Psoas muscle (tissue), 8 donors: ENCODE data around the gene RILP. TPM values are rescaled to one million over a fixed set of nuclear protein-coding genes. Genes with fewer than 3 reads are reported as not detected.
A peak's percentile ranks its signal among the peaks of the same experiment; 100 is the strongest.

Experiments
- ATAC-seq, 4 donors: fragments of 200-7000 bp; cut with Tn5 transposase; one replicate each; pipeline ENCODE4 v1.9.1; 2020; ENCODE audit warnings: moderate library complexity in 3 of 4, mild to moderate bottlenecking in 2 of 4
- DNase-seq, 2 donors: peaks; one replicate each; pipeline ENCODE4 v3.0.0-alpha.2; 2020
- H3K27ac ChIP-seq: fragments of 200-600 bp; one replicate; pipeline ENCODE4 v1.8.0; 2022
- H3K27me3 ChIP-seq, 3 donors: fragments of 200-600 bp in 1 of 3; one replicate each; pipeline versions ENCODE4 v1.6.1 to v1.8.0; 2013 to 2022; ENCODE audit warnings: low read length in 2 of 3, mild to moderate bottlenecking in 2 of 3, moderate library complexity in 1 of 3; ENCODE audit not compliant: insufficient read depth in 3 of 3
- H3K36me3 ChIP-seq, 2 donors: fragments of 200-600 bp in 1 of 2; one replicate each; pipeline versions ENCODE4 v1.6.1 to v1.8.0; 2013 to 2022; ENCODE audit warnings: low read depth in 1 of 2, mild to moderate bottlenecking in 1 of 2, moderate library complexity in 1 of 2; ENCODE audit not compliant: insufficient read depth in 1 of 2
- H3K4me1 ChIP-seq: fragments of 200-600 bp; one replicate; pipeline ENCODE4 v1.8.0; 2022
- H3K4me3 ChIP-seq: fragments of 200-600 bp; one replicate; pipeline ENCODE4 v1.8.0; 2022; ENCODE audit warnings: mild to moderate bottlenecking
- H3K9me3 ChIP-seq: fragments of 200-600 bp; one replicate; pipeline ENCODE4 v1.8.0; 2022
- CTCF ChIP-seq: fragments of 200-600 bp; IDR thresholded peaks from one replicate; pipeline ENCODE4 v1.8.0; 2022; ENCODE audit warnings: antibody characterized with exemption
- WGBS, 3 donors: extraction: QIAGEN DNeasy Blood & Tissue Kit; methylation state at CpG; one replicate each; pipeline versions ENCODE4 v1.1.6 to v1.1.7; 2013; 5-methylcytosine and 5-hydroxymethylcytosine counted together
- intact Hi-C, 2 donors: fragments of 100-400 bp; cut with DNase I; formaldehyde crosslinking; loops; one replicate each; pipeline versions ENCODE4 v1.11.0 to v1.14.2; 2022
- polyA plus RNA-seq, 3 donors: library from polyadenylated mRNA; stranded (reverse); fragments of 200-250 nt; gene quantifications; one replicate each; pipeline ENCODE4 v1.2.3, GENCODE V29; 2013
- total RNA-seq, 4 donors: library from RNA; stranded (reverse); fragmentation: NEBNext Ultra II Directional in 2 of 4; extraction: Animal tissue kit (Norgen Biotek cat#: 25700) in 2 of 4; gene quantifications; one replicate each; pipeline versions ENCODE4 v1.2.1 to v1.2.4, GENCODE V29; 2021 to 2023
- donor health status: healthy with polysubstance abuse.
- donor health status: DM: no; HTN: no; CAD: no; lungs with moderate emphysema.
- donor health status: Bipolar disorder and iron deficiency.
- donor health status: healthy.
- donor health status: DM: yes; HTN: yes; CAD: no.
- donor health status: DM: no; HTN: no; CAD: no.
- donor health status: DM: no; HTN: no; CAD: no.
- donor health status: DM: yes; HTN: yes; CAD: no.

The RILP gene
- total and polyA plus RNA-seq, 7 donors: 23.3 to 49.9 (median 29.9) TPM

- peak overlapping the region; percentile 30 for H3K27ac ChIP-seq
- peaks cover 5% of the 10 kb centered on the region for H3K4me1 ChIP-seq
- H3K9me3 ChIP-seq: no peaks in the 10 kb centered on the region
- H3K36me3 ChIP-seq: peaks cover 0 to 43% of the 10 kb centered on the region in 2 donors
- TF ChIP-seq CTCF: no peak
- 63 to 69% (median 63%) methylated on average over 20 of the region's 20 CpGs for WGBS, 3 donors
- ATAC-seq (peak; percentile 50 to 76 (median 70)), DNase-seq (peak in 1 of 2 donors; percentile 50)
- no peaks in the 10 kb centered on the region for H3K27me3 ChIP-seq
- H3K4me3 ChIP-seq: no peak overlapping the region
- intact Hi-C loops: no loop called here
Measured at GRCh38 chr17:1617620-1618174, 32.0 kb downstream of the RILP start.

- no peak for TF ChIP-seq CTCF
- 82 to 86% (median 83%) methylated on average over 13 of the region's 13 CpGs for WGBS, 3 donors
- H3K4me1 ChIP-seq: peaks cover 5% of the 10 kb centered on the region
- no peak for ATAC-seq
- H3K36me3 ChIP-seq: peaks cover 0 to 48% of the 10 kb centered on the region in 2 donors
- no peak overlapping the region for H3K4me3 ChIP-seq
- intact Hi-C loops: no loop called here
- no peaks in the 10 kb centered on the region for H3K9me3 ChIP-seq
- no peaks in the 10 kb centered on the region for H3K27me3 ChIP-seq
- no peak overlapping the region for H3K27ac ChIP-seq
- no peak for DNase-seq
Measured at GRCh38 chr17:1616101-1616500, 33.6 kb downstream of the RILP start.

DNA sequence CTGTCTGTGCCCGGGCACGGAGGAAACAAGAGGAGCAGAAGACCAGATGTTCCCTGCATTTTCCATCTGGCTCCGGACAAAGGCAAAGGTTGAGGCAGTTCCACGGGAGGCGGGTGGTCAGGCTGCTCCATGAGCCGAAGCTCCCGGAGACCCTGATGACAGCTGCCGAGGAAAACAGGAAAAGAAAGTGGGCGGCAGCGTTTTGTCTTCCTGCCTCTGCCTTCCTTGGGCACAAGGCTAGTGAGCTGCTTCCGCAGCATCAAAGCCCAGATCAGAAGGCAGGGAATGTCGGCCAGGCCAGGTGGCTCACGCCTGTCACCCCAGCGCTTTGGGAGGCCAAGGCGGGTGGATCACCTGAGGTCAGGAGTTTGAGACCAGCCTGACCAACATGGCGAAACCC is 37.3 kb downstream of the RILP start:
- Histone ChIP-seq H3K27me3 (no peaks in the 10 kb centered on the region), H3K9me3 (no peaks in the 10 kb centered on the region), H3K27ac (no peak overlapping the region), H3K36me3 (peaks cover 0 to 48% of the 10 kb centered on the region in 2 donors), H3K4me1 (no peaks in the 10 kb centered on the region), H3K4me3 (no peak overlapping the region)
- 70 to 72% (median 71%) methylated on average over 16 of the region's 16 CpGs for WGBS, 3 donors
- intact Hi-C loops: no loop called here
- TF ChIP-seq CTCF: no peak
- DNase-seq (no peak), ATAC-seq (no peak)

GRCh38 chr17:1611715-1612114 is 38.0 kb downstream of the RILP start:
- intact Hi-C loops: no loop called here
- WGBS, 3 donors: 87 to 88% (median 87%) methylated on average over 10 of the region's 10 CpGs
- H3K27ac ChIP-seq: no peak overlapping the region
- H3K4me1 ChIP-seq: no peaks in the 10 kb centered on the region
- no peak for DNase-seq
- H3K9me3 ChIP-seq: no peaks in the 10 kb centered on the region
- no peak for ATAC-seq
- H3K4me3 ChIP-seq: no peak overlapping the region
- H3K27me3 ChIP-seq: no peaks in the 10 kb centered on the region
- peaks cover 0 to 43% of the 10 kb centered on the region in 2 donors for H3K36me3 ChIP-seq
- no peak for TF ChIP-seq CTCF

DNA sequence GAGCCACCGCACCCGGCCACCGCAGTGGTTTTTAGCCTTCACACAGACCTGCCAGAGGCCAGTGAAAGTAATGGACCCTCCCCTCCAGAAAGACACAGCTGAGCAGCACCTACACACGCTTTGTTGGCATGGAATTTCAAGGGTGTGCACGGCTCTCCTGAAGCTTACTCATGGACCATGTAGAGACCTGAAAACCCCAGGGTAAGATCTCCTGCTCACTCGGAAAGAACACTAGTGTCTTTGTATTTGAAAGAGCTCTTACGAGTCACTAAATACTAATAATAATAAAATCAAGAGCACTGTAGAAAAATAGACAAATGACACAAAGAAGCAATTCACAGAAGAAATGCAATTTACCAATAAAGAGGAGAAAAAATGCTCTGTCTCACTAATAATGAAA is 41.0 kb downstream of the RILP start:
- Histone ChIP-seq H3K4me1 (peaks cover 14% of the 10 kb centered on the region), H3K27me3 (no peaks in the 10 kb centered on the region)

More for the DNA sequence above, 41.0 kb downstream of the RILP start:
- ATAC-seq (no peak), DNase-seq (no peak)
- no peak for TF ChIP-seq CTCF
- 95 to 96% (median 95%) methylated on average over 7 of the region's 7 CpGs for WGBS, 3 donors
- intact Hi-C loops: no loop called here
- Histone ChIP-seq H3K27ac (no peak overlapping the region), H3K36me3 (peaks cover 0 to 32% of the 10 kb centered on the region in 2 donors), H3K4me3 (no peak overlapping the region), H3K9me3 (no peaks in the 10 kb centered on the region)
